ENCODE measurements around the gene DENND6A.

The DENND6A gene

GRCh38 chr3:57692396-57693147, at the start of gene DENND6A:
TSS of gene DENND6A (minus strand) at chr3:57693077. CDS start at chr3:57693018, 59 bp downstream.
- no peak for TF ChIP-seq TEAD4 (IDR thresholded peaks at IDR 0.05)
- TF ChIP-seq RAD21 (IDR thresholded peaks at IDR 0.05; ENCODE audit: low read depth), result no peak
- TF ChIP-seq TAF1 (IDR thresholded peaks at IDR 0.05; ENCODE audit: low read depth), result no peak; the same call in 1 of the 2 replicates
- TF ChIP-seq YY1 (IDR thresholded peaks at IDR 0.05; ENCODE audit: low read depth), result no peak
- peak; percentile 78 for TF ChIP-seq ZBTB7A (IDR thresholded peaks at IDR 0.05; ENCODE audit: low read depth)
- 0 out of 2 replicates have a peak, but pooled peaks have one; percentile 16 for TF ChIP-seq FOXM1 (IDR thresholded peaks at IDR 0.05; ENCODE audit: borderline replicate concordance, low read depth)
- TF ChIP-seq NFIC (IDR thresholded peaks at IDR 0.05), result peak; percentile 75; the same call in 1 of the 2 replicates
- TF ChIP-seq EP300 (IDR thresholded peaks at IDR 0.05; ENCODE audit: borderline replicate concordance), result no peak
- peak; percentile 42; the same call in 1 of the 2 replicates for TF ChIP-seq EGR1 (IDR thresholded peaks at IDR 0.05)
- TF ChIP-seq USF1 (IDR thresholded peaks at IDR 0.05), result no peak
- peak; percentile 90 for TF ChIP-seq MAX (IDR thresholded peaks at IDR 0.05)
- no peak for TF ChIP-seq REST (IDR thresholded peaks at IDR 0.05; ENCODE audit: low read depth)
- TF ChIP-seq CREB1 (IDR thresholded peaks at IDR 0.05; ENCODE audit: low read depth), result no peak
- TF ChIP-seq CEBPB (IDR thresholded peaks at IDR 0.05), result no peak
- TF ChIP-seq TCF12 (IDR thresholded peaks at IDR 0.05; ENCODE audit: low read depth), result peak; percentile 57

GRCh38 chr3:57740027-57740426, 47.1 kb upstream of the DENND6A start:
- TF ChIP-seq FOXM1 (IDR thresholded peaks at IDR 0.05; ENCODE audit: borderline replicate concordance, low read depth) (no peak), EP300 (IDR thresholded peaks at IDR 0.05; ENCODE audit: borderline replicate concordance) (no peak), REST (IDR thresholded peaks at IDR 0.05; ENCODE audit: low read depth) (no peak)

GRCh38 chr3:57738391-57738790, 45.5 kb upstream of the DENND6A start:
- TF ChIP-seq TAF1 (IDR thresholded peaks at IDR 0.05; ENCODE audit: low read depth), result no peak
- TF ChIP-seq TCF12 (IDR thresholded peaks at IDR 0.05; ENCODE audit: low read depth), result no peak
- no peak for TF ChIP-seq EP300 (IDR thresholded peaks at IDR 0.05; ENCODE audit: borderline replicate concordance)

- TF ChIP-seq USF1 (IDR thresholded peaks at IDR 0.05) (no peak), REST (IDR thresholded peaks at IDR 0.05; ENCODE audit: low read depth) (no peak), TCF12 (IDR thresholded peaks at IDR 0.05; ENCODE audit: low read depth) (no peak), TAF1 (IDR thresholded peaks at IDR 0.05; ENCODE audit: low read depth) (no peak), CREB1 (IDR thresholded peaks at IDR 0.05; ENCODE audit: low read depth) (no peak), RAD21 (IDR thresholded peaks at IDR 0.05; ENCODE audit: low read depth) (no peak), ZBTB7A (IDR thresholded peaks at IDR 0.05; ENCODE audit: low read depth) (no peak), EGR1 (IDR thresholded peaks at IDR 0.05) (no peak), EP300 (IDR thresholded peaks at IDR 0.05; ENCODE audit: borderline replicate concordance) (no peak), TEAD4 (IDR thresholded peaks at IDR 0.05) (no peak), CEBPB (IDR thresholded peaks at IDR 0.05) (no peak), NFIC (IDR thresholded peaks at IDR 0.05) (no peak), YY1 (IDR thresholded peaks at IDR 0.05; ENCODE audit: low read depth) (no peak), MAX (IDR thresholded peaks at IDR 0.05) (no peak), FOXM1 (IDR thresholded peaks at IDR 0.05; ENCODE audit: borderline replicate concordance, low read depth) (no peak)
These were observed 45.0 kb upstream of the DENND6A start for GRCh38 chr3:57737840-57738239.

All from Ishikawa (cell line).